HG02852 (cell line): Measurements from ENCODE around the gene PDCD1LG2.
A peak's percentile ranks its signal among the peaks of the same experiment; 100 is the strongest.
"Not testable (repeated sequence)": the region's sequence is repeated elsewhere in the genome, so short reads cannot be mapped to it uniquely, and the experiment has no call there.

Experiments
- ATAC-seq: cut with Tn5 transposase; IDR thresholded peaks from one replicate; pipeline ENCODE4 v1.9.1; 2021; ENCODE audit warnings: mild to moderate bottlenecking, moderate library complexity; ENCODE audit not compliant: unreplicated experiment

PDCD1LG2 gene

DNA sequence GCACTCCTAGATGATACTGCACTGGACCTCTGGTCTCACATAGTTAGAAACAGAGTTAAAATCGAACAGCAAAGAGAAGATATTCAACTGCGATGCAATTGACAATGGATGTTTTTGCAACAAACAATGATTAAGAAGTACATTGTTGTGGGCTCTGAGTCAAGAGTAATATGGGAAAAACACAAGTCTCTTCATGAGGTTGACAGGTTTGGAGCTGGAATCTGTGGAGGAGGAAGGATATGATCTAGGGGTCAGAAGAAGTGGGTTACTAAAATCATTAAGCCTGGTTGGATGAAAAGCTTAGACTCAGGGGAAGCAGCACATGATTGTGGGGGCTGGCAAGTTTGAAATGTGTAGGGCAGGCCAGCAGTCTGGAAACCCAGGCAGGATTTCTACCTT lies 53.1 kb downstream of the PDCD1LG2 start:
- ATAC-seq: no peak

DNA sequence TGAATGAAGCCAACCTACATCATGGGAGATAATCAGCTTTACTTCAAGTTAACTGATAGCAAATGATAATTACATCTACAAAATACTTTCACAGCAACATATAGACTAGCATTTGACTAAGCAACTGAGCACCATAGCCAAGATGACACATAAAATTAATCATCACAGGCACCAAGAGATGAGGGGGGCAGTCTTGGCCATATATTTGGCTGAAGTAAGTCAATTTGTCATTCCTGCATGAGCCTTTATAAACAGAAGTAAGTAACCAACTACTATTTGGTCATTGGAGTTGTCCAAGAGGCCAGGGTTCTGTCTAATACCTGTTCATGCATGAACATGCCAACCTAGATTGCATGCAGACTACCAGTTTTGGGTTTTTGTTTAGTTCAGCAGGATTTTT lies 53.6 kb downstream of the PDCD1LG2 start:
- ATAC-seq: no peak

DNA sequence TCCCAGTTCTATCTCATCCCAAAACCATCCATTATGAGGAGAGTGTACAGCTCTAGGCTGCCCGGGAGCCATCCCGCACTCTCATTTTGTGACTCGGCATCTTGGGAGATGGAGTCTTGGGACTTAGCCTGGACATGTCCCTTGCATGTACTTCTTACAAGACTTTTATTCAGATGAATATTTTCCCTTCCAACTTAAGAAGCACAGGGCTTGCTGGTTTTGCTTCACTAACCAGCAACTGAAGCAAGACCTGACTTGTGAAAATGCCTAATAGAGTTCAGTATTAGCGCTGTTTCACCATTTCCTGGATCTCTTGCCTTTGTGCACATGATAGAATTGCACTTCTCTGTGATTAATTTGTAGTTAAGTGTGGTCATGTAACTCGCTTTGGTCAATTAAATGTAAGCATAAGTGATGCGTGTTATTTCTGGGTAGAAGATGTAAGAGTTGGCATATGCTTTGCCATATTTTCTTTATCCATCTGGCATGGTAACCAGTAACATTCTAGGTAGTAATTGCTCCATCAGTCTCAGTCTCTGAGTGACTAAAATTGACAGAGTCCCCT lies 55.8 kb downstream of the PDCD1LG2 start:
- peak; percentile 70 for ATAC-seq

DNA sequence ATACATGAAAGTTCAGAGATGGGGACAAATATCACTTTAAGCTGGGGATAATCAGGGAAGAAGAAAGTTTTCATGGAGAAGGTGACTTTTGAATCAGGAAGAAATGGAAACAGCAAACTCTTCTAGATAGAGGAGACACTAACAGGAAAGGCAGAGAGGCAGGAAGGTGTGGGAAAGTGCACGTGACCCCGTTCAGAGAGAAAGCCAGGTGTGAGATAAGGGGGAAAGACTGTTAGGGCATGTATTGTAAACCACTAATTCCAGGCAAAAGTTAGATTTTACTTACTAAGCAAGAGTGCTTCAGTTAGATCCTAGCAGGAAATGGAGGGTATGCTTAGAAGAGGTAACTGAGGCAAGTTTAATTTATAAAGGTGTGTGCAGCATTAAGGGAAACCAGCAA lies 58.5 kb downstream of the PDCD1LG2 start:
- no peak for ATAC-seq

DNA sequence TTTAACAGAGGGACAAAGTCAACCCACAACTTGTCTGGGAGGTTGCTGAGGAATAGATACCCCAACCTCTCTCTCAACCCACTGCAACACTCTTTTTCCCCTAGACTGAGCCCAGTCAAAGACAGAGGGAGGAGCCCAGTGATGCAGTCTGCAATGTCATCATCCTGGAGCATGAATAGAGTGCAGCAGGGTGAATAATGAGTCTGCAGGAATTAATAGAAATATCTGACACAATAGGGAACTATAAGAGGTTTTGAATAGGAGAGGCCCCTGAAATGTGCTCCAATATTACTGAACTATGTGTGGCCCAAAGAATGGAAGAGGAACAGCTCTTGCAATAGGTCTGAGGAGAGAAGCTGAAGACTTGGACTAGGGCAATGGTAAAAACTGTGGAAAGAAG lies 59.1 kb downstream of the PDCD1LG2 start:
- ATAC-seq: no peak

DNA sequence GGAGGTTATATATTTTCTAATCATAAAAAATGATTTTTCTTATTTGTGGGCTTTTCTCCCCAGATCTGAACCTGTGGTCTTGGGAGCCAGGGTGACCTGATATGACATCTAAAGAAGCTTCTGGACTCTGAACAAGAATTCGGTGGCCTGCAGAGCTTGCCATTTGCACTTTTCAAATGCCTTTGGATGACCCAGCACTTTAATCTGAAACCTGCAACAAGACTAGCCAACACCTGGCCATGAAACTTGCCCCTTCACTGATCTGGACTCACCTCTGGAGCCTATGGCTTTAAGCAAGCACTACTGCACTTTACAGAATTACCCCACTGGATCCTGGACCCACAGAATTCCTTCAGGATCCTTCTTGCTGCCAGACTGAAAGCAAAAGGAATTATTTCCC lies 59.6 kb downstream of the PDCD1LG2 start:
- no peak for ATAC-seq

DNA sequence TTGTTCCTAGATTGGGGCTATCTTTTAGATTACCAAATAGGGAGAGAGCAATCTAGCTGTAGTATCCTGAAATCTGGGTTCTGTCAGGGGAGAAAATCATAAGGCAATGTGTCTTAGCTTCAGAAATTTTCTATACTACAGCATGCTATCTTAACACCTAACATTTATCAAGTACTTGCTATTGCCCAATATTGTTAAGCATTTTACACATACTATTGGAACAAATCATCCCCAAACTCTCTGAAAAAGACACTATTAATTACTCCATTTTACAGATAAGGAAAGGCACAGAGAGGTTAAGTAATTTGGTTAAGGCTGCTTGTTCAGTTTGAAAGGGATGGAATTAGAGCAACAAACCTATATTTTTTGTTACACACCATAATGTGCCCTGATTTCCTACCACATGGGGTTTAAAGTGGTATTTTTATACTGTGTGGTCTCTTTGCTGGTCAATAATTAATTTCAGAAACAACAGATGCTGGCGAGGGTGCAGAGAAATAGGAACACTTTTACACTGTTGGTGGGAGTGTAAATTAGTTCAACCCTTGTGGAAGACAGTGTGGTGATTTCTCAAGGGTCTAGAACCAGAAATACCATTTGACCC lies 61.4 kb downstream of the PDCD1LG2 start:
- ATAC-seq: no peak

DNA sequence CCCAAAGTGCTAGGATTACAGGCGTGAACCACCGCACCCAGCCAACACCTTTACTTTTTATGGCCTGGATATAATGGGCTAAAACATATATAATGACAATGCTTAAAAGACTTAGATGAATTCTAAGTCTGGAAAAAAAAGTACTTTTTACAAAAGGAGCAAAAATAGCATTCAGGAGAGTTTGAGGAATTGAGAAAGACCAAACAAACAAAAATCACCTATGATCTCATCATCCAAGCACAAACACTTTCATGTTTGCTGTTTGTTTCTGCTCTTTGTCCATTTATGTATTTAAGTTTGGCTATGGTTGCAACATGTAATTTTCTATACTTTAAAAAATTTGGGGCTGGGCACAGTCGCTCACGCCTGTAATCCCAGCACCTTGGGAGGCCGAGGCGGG lies 63.8 kb downstream of the PDCD1LG2 start:
- no peak for ATAC-seq

DNA sequence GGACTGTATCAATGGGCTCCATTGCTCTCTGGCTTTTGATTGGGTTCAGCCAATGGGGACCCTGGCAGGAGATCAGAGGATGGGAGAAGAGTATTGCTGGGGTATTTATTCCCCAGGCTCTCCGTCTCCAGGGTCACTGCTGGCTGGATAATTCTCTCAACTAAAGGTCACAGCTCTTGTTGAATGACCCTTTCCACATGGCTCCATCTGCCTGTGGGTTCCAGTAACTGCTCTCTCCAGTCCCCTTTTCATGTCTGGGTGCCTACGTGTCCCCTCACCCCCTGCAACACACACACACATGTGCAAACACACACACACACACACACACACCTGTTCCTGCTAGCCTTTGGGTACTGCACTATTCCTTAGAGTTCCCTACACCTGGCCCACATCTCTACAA lies 64.7 kb downstream of the PDCD1LG2 start:
- no peak for ATAC-seq

DNA sequence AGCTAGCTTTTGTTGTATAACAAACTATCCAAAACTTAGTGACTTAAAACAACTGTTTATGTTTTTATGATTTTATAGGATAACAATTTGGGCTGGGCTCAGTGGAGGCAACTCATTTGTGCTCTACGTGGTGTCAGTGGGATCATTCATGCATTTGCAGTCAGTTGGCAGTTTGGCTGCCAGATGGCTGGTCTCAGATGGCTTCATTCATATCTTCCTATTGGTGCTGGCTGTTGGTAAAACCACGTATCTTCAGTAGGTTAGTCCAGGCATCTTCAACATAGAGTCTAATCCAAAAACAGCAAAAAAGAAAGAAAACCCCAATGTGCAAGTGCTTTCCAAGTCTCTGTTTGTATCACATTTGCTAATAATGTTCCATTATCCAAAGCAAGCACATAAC lies 66.9 kb downstream of the PDCD1LG2 start:
- ATAC-seq: no peak

DNA sequence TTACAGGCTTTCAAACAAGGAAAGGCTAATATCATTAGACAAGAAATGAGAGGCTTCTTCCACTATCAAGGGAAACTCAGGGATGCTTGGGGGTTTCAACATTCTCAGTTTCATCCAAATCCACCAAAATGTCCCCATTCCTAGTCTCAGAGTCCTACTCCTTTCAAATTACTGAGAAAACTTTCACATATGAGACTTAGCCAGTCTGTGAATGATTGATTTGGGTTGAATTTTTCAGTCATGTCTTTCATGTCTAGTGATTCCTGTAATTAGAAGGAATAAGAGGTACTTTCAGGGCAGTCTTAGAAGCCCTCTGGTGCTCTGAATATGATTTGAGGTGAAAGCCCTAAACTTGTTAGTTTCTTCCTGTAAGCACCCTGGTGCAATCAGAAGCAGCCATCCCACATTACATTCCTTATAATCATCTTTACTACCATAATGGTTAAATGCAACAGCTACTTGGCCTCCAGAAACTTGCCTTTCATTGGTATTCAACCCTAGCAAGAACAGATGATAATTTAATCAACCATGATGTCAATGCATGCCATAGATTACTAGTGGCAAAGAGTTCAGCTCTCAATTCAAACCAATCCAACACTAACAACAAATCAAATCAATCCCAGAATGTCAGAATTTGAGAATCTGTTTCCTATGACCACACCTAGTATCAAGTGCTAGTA lies 67.8 kb downstream of the PDCD1LG2 start:
- ATAC-seq: no peak

DNA sequence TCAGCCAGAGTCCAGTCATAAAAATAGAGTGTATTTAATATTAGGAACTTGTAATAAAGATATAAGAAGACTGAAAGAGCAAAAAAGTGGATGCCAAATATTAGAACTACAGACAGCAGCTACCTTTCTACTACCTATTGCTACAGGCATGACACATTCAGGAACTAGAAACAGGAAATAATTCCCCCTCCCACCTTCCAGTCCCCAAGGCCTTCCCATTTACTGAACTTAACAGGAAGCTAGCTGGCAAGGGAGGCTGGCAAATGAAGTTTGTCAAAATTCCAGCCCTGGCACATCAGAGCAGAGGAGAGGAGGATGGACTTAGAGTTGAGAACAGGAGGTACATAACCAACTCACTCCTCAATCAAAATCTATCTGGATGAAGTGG lies 68.4 kb downstream of the PDCD1LG2 start:
- no peak for ATAC-seq

DNA sequence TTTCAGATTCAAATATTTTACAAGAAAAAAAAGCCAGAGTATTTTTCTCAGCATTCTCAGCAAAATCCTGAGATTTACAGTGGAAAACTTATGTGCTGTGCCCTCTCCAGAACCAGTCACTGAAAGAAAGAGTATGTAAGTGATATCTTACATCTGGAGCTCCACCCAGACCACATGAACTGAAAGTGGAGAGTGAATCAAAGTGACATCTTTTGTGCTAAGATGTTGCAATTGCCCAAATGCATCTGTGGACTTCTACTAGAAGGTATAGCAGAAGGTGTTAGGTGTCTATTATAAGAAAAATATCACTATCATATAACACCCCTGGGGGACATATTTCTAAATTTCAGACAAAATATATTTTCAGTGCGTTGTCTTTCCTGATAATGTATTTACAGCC lies 69.5 kb downstream of the PDCD1LG2 start:
- ATAC-seq: no peak

DNA sequence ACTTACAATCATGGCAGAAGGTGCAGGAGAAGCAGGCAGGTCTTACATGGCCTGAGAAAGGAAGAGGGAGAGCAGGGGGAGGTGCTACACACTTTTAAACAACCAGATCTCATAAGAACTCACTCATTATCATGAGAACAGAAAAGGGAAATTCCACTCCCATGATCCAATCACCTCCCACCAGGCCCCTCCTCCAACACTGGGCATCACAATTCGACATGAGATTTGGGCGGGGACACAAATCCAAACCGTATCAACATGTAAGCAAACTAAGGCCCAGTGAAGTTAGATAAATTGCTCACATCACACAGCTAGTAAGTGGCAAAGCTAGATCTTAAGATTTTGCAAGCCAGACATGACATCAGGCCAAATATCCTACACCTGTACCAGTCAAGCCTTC lies 70.3 kb downstream of the PDCD1LG2 start:
- no peak for ATAC-seq

DNA sequence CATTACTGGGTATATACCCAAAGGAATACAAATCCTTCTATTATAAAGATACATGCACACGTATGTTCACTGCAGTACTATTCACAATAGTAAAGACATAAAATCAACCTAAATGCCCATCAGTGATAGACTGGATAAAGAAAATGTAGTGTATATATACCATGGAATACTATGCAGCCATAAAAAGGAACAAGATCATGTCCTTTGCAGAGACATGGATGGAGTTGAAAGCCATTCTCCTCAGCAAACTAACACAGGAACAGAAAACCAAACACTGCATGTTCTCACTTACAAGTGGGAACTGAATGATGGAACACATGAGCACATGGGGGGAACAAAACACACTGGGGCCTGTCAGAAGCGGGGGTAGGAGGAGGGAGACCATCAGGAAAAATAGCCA lies 71.4 kb downstream of the PDCD1LG2 start:
- not testable (repeated sequence) for ATAC-seq

DNA sequence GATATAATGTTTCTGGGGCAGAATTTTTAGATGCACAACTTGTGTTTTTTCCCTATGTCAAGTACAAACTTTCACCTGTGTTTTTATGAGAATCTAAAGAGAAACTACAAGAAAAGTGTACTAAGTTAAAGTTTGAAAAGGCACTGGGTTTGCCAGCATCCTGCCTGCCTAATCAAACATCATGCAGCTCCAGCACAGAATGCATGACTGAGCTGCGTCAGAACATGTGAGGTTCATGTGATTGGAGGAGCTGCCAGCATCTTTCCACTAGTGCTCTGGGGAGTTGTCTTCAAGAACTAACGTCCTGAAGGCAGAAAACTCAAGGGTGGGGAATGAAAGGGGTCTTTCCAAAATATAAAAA lies 72.5 kb downstream of the PDCD1LG2 start:
- peak; percentile 38 for ATAC-seq

DNA sequence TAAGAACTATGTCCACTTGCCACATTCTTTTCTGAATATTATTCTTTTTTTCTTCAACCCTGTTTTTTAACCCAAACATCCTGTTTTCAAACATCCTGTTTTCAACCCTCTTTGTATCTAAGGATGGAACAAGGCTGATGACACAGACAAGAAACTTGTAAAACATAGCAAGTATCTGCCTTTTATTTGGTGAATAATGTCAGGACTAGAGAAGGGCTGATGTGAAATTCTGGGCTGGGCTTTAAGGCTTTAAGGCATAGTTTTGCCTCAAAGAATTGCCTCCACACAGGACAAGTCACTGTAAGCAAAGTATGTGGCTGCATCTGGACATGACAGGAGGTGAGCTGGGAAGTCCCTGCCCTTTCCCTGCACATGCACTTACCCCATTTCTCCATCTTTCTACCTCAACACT lies 76.1 kb downstream of the PDCD1LG2 start:
- peak; percentile 55 for ATAC-seq

DNA sequence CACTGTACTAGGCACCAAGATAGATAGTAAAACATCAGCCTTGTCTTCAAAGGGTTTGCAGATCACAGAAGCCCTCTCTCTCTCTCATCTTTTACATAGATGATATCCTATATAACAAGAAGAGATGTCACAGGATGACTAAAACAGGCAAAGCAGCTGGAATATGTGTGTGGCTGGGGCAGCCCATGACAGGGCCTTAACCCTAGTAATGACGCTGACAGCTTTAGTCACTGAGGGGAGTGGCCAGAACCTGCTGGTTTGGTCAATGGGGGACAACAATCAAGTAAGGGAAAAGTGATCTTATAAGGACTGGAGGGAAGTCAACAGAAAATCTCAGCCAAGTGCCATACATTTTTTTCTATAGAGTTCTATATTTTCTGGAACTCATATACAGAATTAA lies 76.7 kb downstream of the PDCD1LG2 start:
- ATAC-seq: no peak

DNA sequence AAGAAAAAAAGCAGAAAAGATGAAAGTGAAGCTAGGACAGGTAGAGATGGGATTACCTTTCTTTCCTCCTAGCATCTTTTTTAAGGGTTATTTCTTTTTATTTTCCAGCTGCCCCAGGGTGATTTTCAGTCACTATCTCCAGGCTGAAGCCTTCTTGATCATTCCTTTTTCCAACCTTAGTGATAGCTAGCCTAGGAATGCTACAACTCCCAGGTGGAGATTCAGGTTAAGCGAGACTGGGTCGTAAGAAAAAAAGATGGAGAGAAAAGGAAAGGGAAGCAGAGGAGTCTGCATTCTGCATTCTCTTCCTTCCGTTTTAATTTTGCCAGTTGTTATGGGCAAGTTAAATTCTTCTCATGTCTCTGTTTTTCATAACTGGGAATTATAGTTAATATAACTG lies 81.9 kb downstream of the PDCD1LG2 start:
- no peak for ATAC-seq

DNA sequence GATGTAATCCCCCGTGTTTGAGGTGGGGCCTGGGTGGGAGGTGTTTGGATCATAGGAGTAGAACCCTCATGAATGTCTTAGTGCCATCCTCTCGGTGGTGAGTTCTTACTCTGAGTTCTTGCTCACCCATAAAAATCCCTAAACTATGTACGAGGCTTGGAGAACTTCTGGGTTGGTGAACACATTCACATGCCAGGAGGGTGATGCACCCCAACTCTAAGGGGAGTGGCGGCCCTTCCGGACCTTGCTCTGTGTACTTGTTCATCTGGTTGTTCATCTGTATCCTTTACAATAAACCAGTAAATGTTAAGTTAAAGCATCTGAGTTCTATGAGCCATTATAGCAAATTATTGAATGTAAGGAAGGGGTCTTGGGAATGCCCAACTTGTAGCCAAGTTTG lies 82.6 kb downstream of the PDCD1LG2 start:
- ATAC-seq: no peak

DNA sequence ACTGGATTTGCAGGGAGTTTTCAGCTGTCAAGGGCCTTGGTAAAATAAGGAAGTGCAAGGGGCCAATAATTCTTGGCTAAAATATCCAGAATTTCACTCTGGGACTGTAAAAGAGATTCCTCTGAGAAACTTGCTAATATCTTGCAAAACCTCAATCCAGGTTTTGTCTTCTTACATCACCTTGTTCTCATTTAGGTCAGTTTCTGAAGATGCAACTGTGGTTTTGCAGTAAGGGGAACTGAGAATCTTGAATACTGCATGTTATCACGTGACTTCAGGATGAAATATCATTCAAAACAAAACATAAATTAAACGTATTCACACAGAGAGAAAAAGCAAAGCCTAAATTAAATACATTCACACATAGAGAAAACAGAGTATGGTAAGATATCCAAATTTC lies 83.6 kb downstream of the PDCD1LG2 start:
- peak; percentile 68 for ATAC-seq

DNA sequence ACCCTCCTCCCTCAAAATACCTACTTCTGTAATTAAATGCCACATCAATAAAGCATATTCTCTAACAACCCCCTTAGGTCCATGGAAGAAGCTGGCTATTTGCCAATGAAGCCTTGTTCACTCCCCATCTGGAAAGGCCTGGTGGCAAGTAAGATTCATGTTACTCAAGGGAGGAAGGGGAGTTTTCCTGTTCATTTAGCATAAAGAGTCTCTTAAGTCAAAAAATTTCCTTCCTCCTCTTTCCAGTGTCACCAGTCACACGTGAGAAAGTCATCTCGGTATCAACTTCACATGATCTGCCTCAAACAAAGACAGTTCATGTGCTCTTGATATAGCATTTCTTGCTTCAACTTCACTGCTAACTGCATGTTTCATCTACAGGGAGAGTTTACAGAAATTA lies 85.8 kb downstream of the PDCD1LG2 start:
- ATAC-seq: no peak
